Left kidney (tissue), 2 donors: ENCODE data around the gene FMNL3. TPM values are rescaled to one million over a fixed set of nuclear protein-coding genes. Genes with fewer than 3 reads are reported as not detected.

Experiments used
- DNase-seq: peaks from one replicate; pipeline ENCODE4 v3.0.0-alpha.2; 2013
- polyA plus RNA-seq: library from polyadenylated mRNA; unstranded; fragments of 120-200 nt; gene quantifications from one replicate; pipeline ENCODE4 v1.2.1, GENCODE V29; 2013; ENCODE audit not compliant: insufficient read length

FMNL3 gene
- polyA plus RNA-seq, 1 donor: 46.3 TPM

GRCh38 chr12:49654715-49655114 is 52.5 kb downstream of the FMNL3 start:
- DNase-seq: no peak

- DNase-seq: no peak
These were observed 54.2 kb downstream of the FMNL3 start for GRCh38 chr12:49652921-49653520.

- DNase-seq: no peak
These were observed 55.4 kb downstream of the FMNL3 start for GRCh38 chr12:49651855-49652254.

GRCh38 chr12:49649892-49650291 is 57.3 kb downstream of the FMNL3 start:
- no peak for DNase-seq

- DNase-seq: no peak
These were observed 57.8 kb downstream of the FMNL3 start for GRCh38 chr12:49649445-49649844.

- DNase-seq: no peak
These were observed 58.5 kb downstream of the FMNL3 start for GRCh38 chr12:49648712-49649003.

- DNase-seq: no peak
These were observed 59.1 kb downstream of the FMNL3 start for GRCh38 chr12:49647827-49648711.

- no peak for DNase-seq
These were observed 60.1 kb downstream of the FMNL3 start for GRCh38 chr12:49646871-49647654.

GRCh38 chr12:49646331-49646830 is 60.8 kb downstream of the FMNL3 start:
- DNase-seq: no peak

- DNase-seq: no peak
These were observed 61.8 kb downstream of the FMNL3 start for GRCh38 chr12:49645146-49646039.

- peak; percentile 83 for DNase-seq
These were observed 62.6 kb downstream of the FMNL3 start for GRCh38 chr12:49644620-49644994.

GRCh38 chr12:49643961-49644619 is 63.1 kb downstream of the FMNL3 start:
- no peak for DNase-seq

GRCh38 chr12:49643135-49643534 is 64.1 kb downstream of the FMNL3 start:
- DNase-seq: no peak

- DNase-seq: no peak
These were observed 64.8 kb downstream of the FMNL3 start for GRCh38 chr12:49642370-49642802.

GRCh38 chr12:49641748-49642369 is 65.3 kb downstream of the FMNL3 start:
- DNase-seq: no peak

- peak; percentile 68 for DNase-seq
These were observed 70.0 kb downstream of the FMNL3 start for GRCh38 chr12:49636979-49637755.

- no peak for DNase-seq
These were observed 70.6 kb downstream of the FMNL3 start for GRCh38 chr12:49636574-49636973.

- DNase-seq: no peak
These were observed 71.5 kb downstream of the FMNL3 start for GRCh38 chr12:49635656-49636055.

GRCh38 chr12:49635036-49635435 is 72.2 kb downstream of the FMNL3 start:
- no peak for DNase-seq
